ENCODE measurements around the gene COL1A1. TPM values are rescaled to one million over a fixed set of nuclear protein-coding genes. Genes with fewer than 3 reads are reported as not detected.
A peak's percentile ranks its signal among the peaks of the same experiment; 100 is the strongest.

Gene COL1A1
- total RNA-seq, 2 donors from 2014 or later = 33.5 to 91.9 TPM

- DNase-seq = peak; percentile 92 to 94
- peak; percentile 70 for ATAC-seq
- intact Hi-C loops (cut with DNase I, micrococcal nuclease) = no loop called here
Measured at GRCh38 chr17:50151041-50151936, 50.1 kb downstream of the COL1A1 start.

- peak; percentile 8 for ATAC-seq
- intact Hi-C loops (cut with DNase I, micrococcal nuclease) = no loop called here
- DNase-seq = peak in 1 of 2 donors; percentile 31
Measured at GRCh38 chr17:50150354-50151040, 50.9 kb downstream of the COL1A1 start, which contains the start of gene PPP1R9B. Gene PPP1R9B (minus strand): TSS chr17:50150677. CDS start chr17:50150513, 164 bp downstream.

GRCh38 chr17:50149417-50150353, 51.7 kb downstream of the COL1A1 start:
- intact Hi-C loops (cut with DNase I, micrococcal nuclease) = no loop called here
- ATAC-seq (peak; percentile 51), DNase-seq (peak in 1 of 2 donors; percentile 77)

DNA sequence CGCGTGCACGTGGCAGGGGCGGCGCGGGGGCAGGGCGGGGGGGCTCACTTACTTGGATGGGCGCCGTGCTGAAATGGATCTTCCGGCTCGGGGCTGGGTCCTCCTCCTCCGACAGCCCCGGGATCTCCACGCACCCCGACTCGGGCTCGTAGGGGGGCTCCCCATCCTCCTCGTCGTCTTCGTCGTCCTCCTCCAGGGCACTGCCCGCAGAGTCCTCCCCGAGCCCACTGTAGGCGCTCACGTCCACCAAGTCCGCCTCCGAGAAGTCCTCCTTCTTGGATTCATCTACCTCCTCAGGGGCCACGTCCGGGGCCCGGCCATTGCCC, 52.4 kb downstream of the COL1A1 start:
- ATAC-seq (no peak), DNase-seq (no peak)
- intact Hi-C loops (cut with DNase I, micrococcal nuclease) = no loop called here

DNA sequence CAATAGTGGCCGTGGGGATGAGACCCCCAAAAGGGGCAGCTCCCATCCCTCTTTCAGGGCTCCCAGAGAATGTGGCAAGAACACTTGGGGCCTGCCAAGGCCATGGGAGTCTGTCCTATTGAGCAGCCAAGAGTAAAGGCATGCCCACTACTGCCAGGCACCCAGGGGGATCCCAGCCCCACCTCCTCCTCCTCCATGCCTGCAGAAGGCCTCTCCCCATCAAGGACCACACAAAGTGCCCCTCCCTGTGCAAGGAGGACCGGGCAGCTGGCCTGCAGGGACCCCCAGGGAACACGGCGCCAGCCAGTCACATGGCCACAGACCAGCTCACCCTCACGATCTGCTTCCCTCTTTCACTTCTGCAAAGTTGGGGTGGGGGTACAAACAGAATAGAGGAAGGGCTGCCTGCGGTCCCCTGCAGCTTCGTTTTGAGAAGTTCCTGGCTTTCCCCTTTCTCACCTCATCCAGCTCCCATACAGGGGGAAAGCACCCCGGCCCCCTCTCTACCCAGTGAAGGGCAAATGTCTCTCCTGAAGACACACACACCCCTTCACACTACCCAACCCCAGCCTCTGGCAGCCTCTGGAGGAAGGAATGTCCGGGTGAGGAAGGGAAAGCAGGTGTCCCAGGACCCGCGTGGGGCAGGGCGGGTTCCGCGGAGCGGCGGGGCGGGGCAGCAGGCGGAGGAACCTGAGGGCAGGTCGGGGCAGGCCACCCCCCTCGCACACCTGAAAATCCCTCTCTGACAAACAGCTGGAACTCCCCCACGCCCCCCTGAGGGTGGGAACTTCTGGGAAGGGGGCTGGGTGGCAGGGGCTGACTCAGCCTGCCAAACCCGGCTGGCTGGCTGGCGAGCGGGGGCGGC, 53.0 kb downstream of the COL1A1 start:
- DNase-seq (peak; percentile 76 to 80), ATAC-seq (peak; percentile 45)
- intact Hi-C loops (cut with DNase I, micrococcal nuclease) = no loop called here

GRCh38 chr17:50147841-50148225, 53.6 kb downstream of the COL1A1 start:
- peak in 1 of 2 donors; percentile 46 for DNase-seq
- intact Hi-C loops (cut with DNase I, micrococcal nuclease) = no loop called here
- peak; percentile 14 for ATAC-seq

GRCh38 chr17:50146927-50147665, 54.3 kb downstream of the COL1A1 start:
- intact Hi-C loops (cut with DNase I, micrococcal nuclease) = no loop called here
- DNase-seq (no peak), ATAC-seq (no peak)

DNA sequence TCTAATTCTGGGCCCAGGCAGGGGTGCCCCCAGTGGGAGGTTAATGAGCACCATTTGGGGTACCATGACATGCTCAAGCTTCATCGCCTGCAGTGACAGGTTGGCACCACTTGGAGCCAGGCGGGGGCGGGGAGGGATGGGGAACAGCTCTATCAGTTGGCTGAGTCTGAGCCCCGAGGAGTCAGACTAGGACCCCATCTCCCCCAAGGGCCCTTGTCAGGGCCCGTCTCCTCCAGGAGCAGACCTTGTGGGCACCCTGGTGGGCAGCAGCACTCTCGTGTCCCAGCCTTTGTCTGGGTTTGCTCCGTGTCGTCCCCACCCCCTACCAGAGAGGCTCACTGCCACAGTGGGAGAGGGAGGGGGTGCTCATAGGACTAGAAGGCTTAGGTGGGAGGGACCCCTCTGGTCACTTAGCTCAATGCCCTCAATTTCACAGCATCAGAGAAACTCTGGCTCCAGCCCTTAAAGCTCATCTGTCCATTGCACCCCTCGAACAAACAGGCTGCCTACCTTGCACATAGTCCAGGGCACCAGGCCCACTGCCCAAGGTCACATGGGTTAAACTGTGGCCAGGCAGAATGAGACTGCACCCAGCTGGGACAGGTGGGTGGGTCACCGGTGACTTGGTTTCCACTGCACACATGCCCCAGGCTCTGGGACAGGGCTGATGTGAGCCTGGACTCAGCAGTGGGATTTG, 55.1 kb downstream of the COL1A1 start:
- intact Hi-C loops (cut with DNase I, micrococcal nuclease) = no loop called here
- ATAC-seq (no peak), DNase-seq (peak in 1 of 2 donors; percentile 24)

- intact Hi-C loops (cut with DNase I, micrococcal nuclease) = no loop called here
- ATAC-seq (no peak), DNase-seq (no peak)
Measured at GRCh38 chr17:50145532-50146229, 55.8 kb downstream of the COL1A1 start.

DNA sequence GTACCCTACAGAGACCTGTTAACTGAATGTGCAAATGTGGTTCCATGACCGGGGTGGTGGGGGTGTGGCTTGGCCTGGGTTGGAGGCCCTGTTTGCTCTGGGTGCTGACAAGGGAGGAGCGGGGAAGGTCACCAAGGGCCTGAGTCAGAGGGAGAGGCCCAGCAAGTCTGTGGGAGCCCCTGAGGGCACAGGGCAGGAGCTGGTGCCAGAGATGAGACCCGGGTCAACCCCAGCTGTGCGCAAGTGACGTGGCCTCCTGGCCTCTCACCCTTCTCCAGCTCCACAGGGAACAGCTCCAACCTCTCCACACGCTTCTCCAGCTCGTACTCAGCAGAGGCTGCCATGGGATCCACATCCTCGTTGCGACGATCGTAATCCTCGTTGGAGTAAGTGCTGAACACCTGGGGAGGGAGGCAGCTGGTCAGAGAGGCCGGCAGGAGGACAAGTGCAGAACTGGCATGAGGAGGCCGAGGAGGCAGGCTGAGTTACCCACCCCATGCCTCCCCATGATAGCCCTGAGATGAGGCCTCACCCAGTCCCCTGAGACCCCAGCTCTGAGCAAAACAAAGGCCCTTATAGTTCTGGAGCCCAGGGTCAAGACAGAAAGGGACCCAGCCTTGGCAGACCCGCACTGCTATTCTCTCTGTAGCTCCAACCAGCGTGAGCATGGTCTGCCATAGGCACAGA, 56.4 kb downstream of the COL1A1 start:
- intact Hi-C loops (cut with DNase I, micrococcal nuclease) = no loop called here
- DNase-seq (no peak), ATAC-seq (no peak)

- intact Hi-C loops (cut with DNase I, micrococcal nuclease) = no loop called here
- ATAC-seq (no peak), DNase-seq (no peak)
Measured at GRCh38 chr17:50144355-50144754, 57.1 kb downstream of the COL1A1 start.

- ATAC-seq (no peak), DNase-seq (no peak)
- intact Hi-C loops (cut with DNase I, micrococcal nuclease) = no loop called here
Measured at GRCh38 chr17:50143461-50144176, 57.8 kb downstream of the COL1A1 start.

- DNase-seq (no peak), ATAC-seq (no peak)
- intact Hi-C loops (cut with DNase I, micrococcal nuclease) = no loop called here
Measured at GRCh38 chr17:50141745-50142110, 59.7 kb downstream of the COL1A1 start.

- intact Hi-C loops (cut with DNase I, micrococcal nuclease) = no loop called here
- no peak for DNase-seq
- no peak for ATAC-seq
Measured at GRCh38 chr17:50141026-50141744, 60.2 kb downstream of the COL1A1 start.

Data from left colon (tissue), 2 donors.